Fibroblast of gingiva (primary cell): Measurements from ENCODE around the gene AZIN2.
"Not testable (repeated sequence)": the region's sequence is repeated elsewhere in the genome, so short reads cannot be mapped to it uniquely, and the experiment has no call there.

ENCODE experiments used
- DNase-seq: peaks from one replicate; pipeline ENCODE4 v3.0.0-alpha.2; 2011; ENCODE audit warnings: low read depth

Gene AZIN2

GRCh38 chr1:33127001-33127823, 46.3 kb downstream of the AZIN2 start:
- peak; percentile 99 for DNase-seq

- no peak for DNase-seq
These were observed 47.8 kb downstream of the AZIN2 start for GRCh38 chr1:33128781-33129180.

- DNase-seq: no peak
These were observed 49.3 kb downstream of the AZIN2 start for GRCh38 chr1:33130297-33130696.

DNA sequence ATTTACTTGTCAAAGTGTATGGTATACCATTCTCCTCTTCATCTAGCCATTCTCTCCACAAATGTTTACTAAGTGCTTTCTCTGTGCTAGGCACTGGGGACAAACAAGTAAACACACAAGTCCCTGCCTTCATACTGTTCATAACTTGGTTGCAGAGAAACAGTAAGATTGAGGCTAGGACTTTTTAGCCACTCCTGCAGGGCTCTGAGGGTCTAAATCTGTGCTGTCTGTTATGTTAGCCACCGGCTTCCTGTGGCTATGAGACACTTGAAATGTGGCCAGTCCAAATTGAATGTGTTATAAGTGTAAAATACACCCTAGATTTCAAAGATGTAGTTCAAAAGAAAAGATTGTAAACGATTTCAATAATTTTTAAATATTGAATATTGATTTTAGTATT, 50.2 kb downstream of the AZIN2 start:
- DNase-seq: no peak

DNA sequence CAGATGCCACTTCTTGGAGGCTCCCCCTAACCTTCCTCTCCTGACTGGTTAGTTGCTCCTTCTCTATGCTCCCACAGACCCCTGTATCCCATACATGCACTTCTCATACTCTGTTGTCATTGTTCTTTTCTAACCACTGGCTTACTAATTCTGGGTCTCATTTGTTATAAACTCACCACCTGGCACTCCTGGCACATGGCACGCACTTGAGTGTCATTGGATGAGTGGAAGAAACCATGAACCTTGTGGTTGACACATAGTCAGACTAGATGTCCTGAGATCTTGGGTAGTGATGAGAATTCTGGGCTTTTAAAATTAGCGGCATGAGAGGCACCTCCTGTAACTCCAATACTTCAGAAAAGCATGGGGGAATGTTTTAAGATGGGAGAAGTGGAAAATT, 51.6 kb downstream of the AZIN2 start:
- DNase-seq: no peak

GRCh38 chr1:33133478-33134105, 52.6 kb downstream of the AZIN2 start:
- peak; percentile 86 for DNase-seq

DNA sequence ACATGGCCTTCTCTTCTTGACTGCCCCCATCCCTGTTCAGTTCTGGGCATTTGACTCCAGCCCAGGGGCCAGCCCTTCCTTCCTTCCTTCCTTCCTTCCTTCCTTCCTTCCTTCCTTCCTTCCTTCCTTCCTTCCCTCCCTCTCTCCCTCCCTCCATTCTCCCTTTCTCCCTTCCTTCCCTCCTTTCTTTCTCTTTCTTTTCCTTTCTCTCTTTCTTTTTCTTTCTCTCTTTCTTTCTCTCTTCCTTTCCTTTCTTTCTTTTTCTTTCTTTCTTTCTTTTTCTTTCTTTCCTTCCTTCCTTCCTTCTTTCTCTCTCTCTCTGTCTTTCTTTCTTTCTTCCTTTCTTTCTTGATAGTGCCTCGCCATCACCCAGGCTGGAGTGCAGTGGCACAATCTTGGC, 55.1 kb downstream of the AZIN2 start:
- not testable (repeated sequence) for DNase-seq

GRCh38 chr1:33137800-33138199, 56.8 kb downstream of the AZIN2 start:
- DNase-seq: peak; percentile 27

GRCh38 chr1:33140153-33141149, 59.5 kb downstream of the AZIN2 start:
- DNase-seq: no peak

- no peak for DNase-seq
These were observed 60.3 kb downstream of the AZIN2 start for GRCh38 chr1:33141216-33141615.

GRCh38 chr1:33141781-33142180, 60.8 kb downstream of the AZIN2 start:
- no peak for DNase-seq

- DNase-seq: no peak
These were observed 61.6 kb downstream of the AZIN2 start for GRCh38 chr1:33142483-33143064.

- DNase-seq: peak; percentile 64
These were observed 62.2 kb downstream of the AZIN2 start for GRCh38 chr1:33143176-33143575.

DNA sequence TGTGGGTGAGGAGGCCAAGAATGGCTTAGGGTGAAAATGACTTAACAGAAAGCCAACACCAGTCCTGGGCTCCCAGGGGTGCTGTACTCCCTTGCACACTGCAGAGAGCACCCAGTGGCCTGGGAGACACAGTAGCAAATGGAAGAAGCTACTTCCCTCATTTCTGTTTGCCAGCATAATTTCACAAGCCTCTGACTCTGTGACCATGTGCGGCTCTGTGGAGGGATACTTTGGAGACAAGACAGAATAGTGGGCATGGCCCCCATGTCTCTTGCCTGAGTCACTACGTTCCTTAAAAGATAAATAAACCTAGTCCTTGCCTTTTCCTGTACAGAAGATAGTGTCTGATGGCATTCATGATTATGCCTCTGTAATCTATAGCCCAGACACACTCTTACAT, 62.7 kb downstream of the AZIN2 start:
- peak; percentile 88 for DNase-seq

DNA sequence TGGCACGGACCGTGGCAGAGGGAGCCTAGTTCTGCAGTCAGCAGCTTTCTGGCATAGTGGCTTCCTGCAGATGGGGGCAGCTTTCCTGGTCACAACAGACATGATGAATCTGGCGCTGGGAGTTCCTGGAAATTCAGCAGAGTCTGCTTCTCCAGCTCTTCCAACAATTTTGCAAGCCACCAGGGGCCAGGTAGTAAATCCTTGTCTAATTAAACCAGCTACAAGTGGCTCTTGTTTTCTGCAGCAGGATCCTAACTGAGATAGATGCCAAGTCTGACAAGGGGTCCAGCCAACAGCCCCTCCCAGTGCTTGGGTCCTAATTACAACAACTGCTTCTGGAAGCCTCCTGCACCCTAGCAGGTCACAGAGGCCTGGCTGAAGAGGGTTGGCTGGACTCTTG, 65.0 kb downstream of the AZIN2 start:
- DNase-seq: no peak

DNA sequence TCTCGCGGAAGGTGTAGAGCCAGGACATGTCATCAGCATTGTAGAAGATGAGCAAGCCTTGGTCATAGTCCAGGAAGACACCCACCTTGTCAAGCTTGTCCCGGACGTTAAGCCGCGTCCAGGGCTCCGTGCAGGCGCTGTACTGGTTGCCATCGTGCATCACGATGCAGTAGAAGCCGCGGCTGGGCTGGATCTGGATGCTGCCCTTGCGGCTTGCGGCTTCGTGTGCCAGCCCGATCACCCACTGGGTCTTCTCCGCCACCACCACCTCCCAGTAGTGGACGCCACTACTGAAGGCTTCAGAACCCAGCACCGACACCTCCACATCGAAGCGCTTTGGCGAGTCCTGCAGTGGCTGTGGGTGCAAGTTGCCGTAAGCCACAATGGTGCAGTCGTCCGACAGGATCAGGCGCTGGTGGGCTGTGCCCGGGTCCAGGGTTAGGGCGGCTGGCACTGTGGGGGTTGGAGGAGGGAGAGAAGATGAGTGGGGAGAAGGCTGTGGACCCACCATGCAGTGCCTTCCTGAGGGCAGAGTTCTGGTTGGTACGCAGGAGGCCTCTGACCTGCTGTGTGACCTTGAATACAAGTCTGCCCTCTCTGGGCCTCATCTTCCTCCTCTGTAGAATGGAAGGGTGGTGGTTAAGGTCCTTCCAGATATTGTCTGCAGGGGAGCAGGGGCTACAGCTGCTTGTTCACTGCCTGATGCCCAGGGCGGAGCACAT, 66.5 kb downstream of the AZIN2 start:
- DNase-seq: no peak

- DNase-seq: peak; percentile 42
These were observed 67.0 kb downstream of the AZIN2 start for GRCh38 chr1:33147997-33148314.

DNA sequence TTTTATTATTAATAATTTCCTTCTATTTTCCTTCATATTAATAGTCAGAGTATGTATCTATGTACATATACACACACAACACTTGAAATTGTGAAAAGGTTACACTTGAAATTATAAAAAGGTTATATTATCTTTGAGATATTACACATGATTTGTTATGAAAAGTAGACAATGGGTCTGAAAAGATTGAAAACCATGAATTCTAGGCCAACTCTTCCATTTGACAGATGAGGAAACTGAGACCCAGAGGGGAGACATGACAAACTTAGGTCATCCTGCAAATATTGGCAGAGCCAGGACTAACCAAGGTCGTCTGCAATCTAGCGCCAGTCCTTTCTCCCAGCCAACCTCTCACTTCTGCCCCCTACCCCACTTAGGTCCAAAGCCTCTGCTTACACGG, 67.7 kb downstream of the AZIN2 start:
- DNase-seq: no peak

- no peak for DNase-seq
These were observed 68.7 kb downstream of the AZIN2 start for GRCh38 chr1:33149453-33150190.

GRCh38 chr1:33150522-33150921, 69.6 kb downstream of the AZIN2 start:
- no peak for DNase-seq

DNA sequence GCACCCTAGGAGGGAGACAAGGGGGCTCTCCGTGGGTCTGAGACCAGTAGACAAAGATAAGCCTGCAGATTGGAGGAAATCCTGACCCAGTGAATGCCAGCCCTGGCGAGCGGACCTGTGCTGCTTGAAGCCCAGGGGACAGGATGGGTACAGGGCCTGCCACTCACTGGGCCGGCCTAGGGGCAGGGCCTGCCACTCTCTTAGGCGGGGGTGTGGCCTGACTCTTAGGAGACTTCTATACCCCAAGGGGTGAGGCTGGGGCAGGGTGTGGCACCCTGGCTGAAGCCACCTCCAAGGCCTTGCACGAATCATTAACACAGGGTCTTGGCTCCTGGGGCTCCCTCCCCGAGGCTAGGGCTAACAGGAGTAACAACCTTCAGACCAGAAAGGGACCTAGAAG, 70.2 kb downstream of the AZIN2 start:
- no peak for DNase-seq
